GM20000 (cell line): Measurements from ENCODE around the gene ROR1.
A peak's percentile ranks its signal among the peaks of the same experiment; 100 is the strongest.

ENCODE experiments used
- DNase-seq: peaks from one replicate; pipeline ENCODE4 v3.0.0; 2012; ENCODE audit warnings: low spot score
- CTCF ChIP-seq: IDR thresholded peaks from 2 replicates; pipeline ENCODE4 v1.5.1; 2012; ENCODE audit warnings: mild to moderate bottlenecking, control low read depth; ENCODE audit errors: extremely low read depth, missing control alignments

The ROR1 gene

GRCh38 chr1:64019818-64020217, 246.0 kb downstream of the ROR1 start:
- peak; percentile 15 for DNase-seq
- TF ChIP-seq CTCF, result no peak

- TF ChIP-seq CTCF, result no peak
- no peak for DNase-seq
Observed at GRCh38 chr1:64021066-64021465, 247.2 kb downstream of the ROR1 start.

- no peak for TF ChIP-seq CTCF
- DNase-seq, result no peak
Observed at GRCh38 chr1:64025051-64025450, 251.2 kb downstream of the ROR1 start.

- no peak for DNase-seq
- TF ChIP-seq CTCF, result no peak
Observed at GRCh38 chr1:64029037-64029436, 255.2 kb downstream of the ROR1 start.

GRCh38 chr1:64030411-64030810, 256.6 kb downstream of the ROR1 start:
- TF ChIP-seq CTCF, result no peak
- no peak for DNase-seq

DNA sequence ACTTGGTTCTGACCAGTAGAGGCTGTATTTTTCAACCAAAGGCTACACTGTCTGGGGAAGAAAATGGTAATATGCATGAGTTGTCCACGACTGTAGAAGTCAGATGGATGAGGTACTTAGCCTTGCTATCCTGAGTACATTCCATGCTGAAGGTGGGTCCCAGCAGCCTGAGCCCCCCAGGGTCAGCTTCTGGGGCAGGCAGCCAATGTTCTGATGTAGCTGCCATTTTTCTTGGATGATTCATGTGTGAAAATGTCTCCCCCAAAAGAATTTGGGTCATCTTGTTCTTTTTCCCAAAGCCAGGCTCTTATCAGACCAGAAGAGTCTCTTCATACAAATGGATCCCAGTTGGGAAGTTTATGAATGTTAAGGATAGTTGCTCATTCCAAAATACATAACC, 257.4 kb downstream of the ROR1 start:
- DNase-seq, result no peak
- TF ChIP-seq CTCF, result no peak

- no peak for DNase-seq
- TF ChIP-seq CTCF, result no peak
Observed at GRCh38 chr1:64033667-64034220, 259.9 kb downstream of the ROR1 start.

DNA sequence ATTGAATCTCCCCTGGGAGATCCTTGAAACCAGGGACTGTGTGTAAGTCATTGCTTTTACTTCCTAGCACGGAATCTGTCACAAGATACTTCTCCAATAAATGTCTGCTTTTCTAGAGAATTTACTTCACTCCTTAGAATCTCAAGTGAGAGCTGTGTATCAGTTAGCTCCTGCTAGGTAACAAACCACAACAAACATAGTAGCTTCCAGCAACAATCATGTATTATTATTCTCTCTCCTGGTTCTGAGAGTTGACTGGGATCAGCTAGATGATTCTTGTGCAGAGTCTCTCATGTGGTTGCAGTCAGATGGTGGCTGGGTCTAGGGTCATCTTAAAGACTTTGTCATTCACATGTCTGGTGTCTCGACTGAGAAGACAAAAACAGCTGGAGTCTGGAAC, 262.7 kb downstream of the ROR1 start:
- no peak for TF ChIP-seq CTCF
- DNase-seq, result no peak
